Neural progenitor cell (in vitro differentiated cells): ENCODE data around the gene MNS1.

ENCODE experiments used
- EZH2 ChIP-seq: fragments of 200-600 bp; sonication (generic); IDR thresholded peaks from 2 replicates; pipeline ENCODE4 v1.6.1; 2017; ENCODE audit warnings: antibody characterized with exemption, mild to moderate bottlenecking, moderate library complexity
- EZH2phosphoT487 ChIP-seq: fragments of 200-600 bp; sonication (generic); IDR thresholded peaks from 2 replicates; pipeline ENCODE4 v1.6.1; 2017; ENCODE audit warnings: antibody characterized with exemption
- TF ChIP-seq, protein P1 (sequence below): fragments of 200-600 bp; sonication (generic); IDR thresholded peaks from 2 replicates; pipeline ENCODE4 v1.5.1; 2017; ENCODE audit warnings: antibody characterized with exemption, mild to moderate bottlenecking

- TF ChIP-seq, protein P1, sequence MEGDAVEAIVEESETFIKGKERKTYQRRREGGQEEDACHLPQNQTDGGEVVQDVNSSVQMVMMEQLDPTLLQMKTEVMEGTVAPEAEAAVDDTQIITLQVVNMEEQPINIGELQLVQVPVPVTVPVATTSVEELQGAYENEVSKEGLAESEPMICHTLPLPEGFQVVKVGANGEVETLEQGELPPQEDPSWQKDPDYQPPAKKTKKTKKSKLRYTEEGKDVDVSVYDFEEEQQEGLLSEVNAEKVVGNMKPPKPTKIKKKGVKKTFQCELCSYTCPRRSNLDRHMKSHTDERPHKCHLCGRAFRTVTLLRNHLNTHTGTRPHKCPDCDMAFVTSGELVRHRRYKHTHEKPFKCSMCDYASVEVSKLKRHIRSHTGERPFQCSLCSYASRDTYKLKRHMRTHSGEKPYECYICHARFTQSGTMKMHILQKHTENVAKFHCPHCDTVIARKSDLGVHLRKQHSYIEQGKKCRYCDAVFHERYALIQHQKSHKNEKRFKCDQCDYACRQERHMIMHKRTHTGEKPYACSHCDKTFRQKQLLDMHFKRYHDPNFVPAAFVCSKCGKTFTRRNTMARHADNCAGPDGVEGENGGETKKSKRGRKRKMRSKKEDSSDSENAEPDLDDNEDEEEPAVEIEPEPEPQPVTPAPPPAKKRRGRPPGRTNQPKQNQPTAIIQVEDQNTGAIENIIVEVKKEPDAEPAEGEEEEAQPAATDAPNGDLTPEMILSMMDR: no peak
- no peak for TF ChIP-seq EZH2
- no peak for TF ChIP-seq EZH2phosphoT487
Observed at GRCh38 chr15:56495533-56495932, 30.6 kb upstream of the MNS1 start.
